NCI-H2171 treated with DMSO at 0.1 percent for 48 hours (cell line): Measurements from ENCODE around the gene ARHGEF4.

Source experiments
- DNase-seq: peaks from one replicate; lab custom pipeline; 2025; lab: John Stamatoyannopoulos, UW

The ARHGEF4 gene

DNA sequence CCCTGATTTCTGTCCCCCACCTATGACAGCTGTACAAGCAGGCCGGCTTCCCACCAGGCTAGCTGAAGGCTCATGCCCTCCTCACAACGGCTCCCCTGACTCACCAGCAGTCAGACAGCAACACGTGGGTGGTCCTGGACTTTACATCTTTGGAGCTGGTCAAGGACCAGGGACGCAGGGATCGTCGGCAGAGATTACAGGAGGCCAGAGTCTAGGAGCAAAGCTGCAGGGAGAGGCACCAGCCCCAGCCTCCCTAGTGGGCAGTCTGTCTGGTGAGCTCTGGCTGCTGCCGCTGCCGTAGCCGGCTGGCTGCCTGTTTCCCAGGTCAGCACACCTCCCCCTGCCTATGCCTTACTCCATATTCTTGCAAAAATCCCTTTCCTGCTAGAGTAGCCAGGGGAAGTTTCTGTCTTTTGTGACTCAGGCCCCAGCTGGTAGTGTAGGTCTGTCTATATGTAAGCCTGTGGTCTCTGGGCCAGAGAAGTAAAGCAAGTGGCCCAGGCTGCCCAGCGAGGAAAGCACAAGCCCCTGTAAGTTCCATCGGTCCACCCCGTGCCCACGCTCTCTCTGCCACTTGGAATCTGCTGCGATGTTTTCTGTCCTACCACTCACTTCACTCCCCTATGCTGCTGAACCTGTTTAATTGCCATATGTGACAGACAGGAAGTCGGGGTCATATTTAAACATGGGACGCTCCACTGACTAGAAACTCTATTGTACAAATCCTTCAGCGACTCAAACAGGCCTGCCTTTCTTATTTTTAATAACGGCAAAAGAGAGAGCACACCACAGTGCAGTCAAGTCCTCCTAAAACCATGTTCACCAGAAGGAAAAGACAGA lies 2.4 kb upstream of the ARHGEF4 start:
- DNase-seq: no peak

GRCh38 chr2:130834931-130835765 lies 1.6 kb upstream of the ARHGEF4 start:
- no peak for DNase-seq

- no peak for DNase-seq
Measured at GRCh38 chr2:130835766-130836015, 1.0 kb upstream of the ARHGEF4 start.

- no peak for DNase-seq
Measured at GRCh38 chr2:130837175-130837810, 579 bp downstream of the ARHGEF4 start.

- DNase-seq: peak; percentile 70
Measured at GRCh38 chr2:130837811-130838565, 1.3 kb downstream of the ARHGEF4 start.

- no peak for DNase-seq
Measured at GRCh38 chr2:130839011-130839780, 2.5 kb downstream of the ARHGEF4 start.

DNA sequence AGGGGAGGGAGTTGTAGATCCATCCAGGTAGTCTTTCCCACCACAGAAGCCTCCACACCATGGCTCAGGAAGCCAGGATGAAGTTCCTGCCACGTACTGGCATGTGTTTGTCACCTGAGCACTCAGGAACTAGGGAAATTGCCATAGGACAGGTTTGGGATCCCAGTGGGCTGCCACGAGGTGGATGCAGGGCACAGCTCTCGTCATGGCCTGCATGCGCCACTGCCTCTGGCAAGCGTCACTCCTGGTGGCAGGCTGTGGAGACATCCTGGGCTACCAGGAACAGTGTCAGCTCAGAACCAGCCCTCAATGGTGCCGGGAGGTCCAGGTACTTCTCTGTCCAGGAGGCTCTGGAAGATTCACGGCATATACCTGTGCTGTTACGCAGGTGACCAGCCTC lies 3.8 kb downstream of the ARHGEF4 start:
- no peak for DNase-seq

GRCh38 chr2:130841741-130842365 lies 5.1 kb downstream of the ARHGEF4 start:
- DNase-seq: no peak

DNA sequence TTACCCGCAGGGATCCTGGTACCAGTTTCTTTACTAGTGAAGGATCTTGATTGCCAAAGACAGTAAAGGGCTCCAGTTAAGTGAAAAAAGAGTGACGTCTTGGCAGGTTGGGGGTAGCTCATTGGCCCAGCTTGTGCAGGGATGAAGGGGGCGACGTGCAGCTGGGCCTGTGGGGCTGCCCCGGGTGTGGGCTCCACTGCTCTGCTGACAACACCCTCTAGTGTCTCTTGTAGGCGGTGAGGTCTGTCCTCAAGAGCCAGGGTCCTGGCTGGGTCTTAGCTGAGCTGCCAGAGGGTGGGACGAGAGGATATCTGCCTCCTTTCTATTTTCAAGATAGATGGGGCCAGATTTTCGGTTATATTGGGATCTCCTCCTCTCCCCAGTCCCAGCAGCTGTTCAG lies 6.1 kb downstream of the ARHGEF4 start:
- no peak for DNase-seq

DNA sequence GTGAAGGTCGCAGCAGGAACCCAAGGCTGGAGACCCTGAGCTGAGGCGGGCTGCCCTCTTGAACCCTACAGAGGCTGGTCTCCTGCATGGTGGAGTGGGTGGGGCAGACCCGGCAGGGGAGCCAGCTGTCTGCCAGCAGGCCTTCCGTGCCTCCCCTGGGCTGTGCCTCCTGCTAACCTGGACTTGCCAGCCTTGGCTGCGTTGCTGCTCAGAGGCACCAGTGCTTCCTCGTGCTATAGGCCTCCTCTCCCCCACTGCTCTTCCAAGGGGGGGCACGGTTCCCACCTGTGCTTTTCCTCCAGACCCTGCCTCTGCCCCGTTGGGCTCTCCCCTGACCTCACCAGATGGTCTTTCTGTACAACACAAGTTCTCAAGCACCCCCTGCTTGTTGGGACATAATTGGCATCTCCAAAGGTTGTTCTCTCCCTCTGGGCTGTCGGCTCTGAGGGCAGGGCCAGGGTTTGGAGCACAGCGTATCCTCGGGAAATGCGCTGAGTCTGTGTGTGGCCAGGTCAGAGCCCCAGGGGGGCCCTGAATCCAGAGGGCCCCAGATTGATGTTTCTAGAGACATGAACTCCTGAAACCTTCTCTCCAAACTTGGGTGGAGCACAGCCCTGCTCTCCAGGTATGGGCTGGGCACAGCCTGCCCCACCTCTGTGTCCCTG lies 6.7 kb downstream of the ARHGEF4 start:
- peak; percentile 39 for DNase-seq

DNA sequence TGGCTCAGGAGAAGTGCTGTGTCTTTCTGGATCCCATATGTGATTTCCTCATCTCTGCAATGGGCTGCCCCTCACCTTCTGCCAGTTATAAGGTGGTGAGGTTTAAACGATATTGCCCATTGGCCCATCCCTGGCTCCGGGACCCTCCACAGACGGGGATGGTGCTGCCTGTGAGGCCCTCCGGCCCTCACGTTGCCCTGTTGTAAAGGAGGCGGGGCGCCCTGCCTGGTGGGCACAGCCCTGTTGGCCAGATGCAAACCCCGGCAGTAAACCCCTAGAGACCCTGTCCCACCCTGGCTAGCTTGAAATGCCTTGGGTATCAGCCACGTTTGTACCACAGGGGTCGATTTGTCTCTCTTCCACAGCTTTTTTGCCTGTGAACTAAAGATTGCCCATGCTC lies 7.4 kb downstream of the ARHGEF4 start:
- no peak for DNase-seq

- DNase-seq: no peak
Measured at GRCh38 chr2:130845505-130846085, 8.9 kb downstream of the ARHGEF4 start.

GRCh38 chr2:130846233-130846632 lies 9.5 kb downstream of the ARHGEF4 start:
- no peak for DNase-seq

DNA sequence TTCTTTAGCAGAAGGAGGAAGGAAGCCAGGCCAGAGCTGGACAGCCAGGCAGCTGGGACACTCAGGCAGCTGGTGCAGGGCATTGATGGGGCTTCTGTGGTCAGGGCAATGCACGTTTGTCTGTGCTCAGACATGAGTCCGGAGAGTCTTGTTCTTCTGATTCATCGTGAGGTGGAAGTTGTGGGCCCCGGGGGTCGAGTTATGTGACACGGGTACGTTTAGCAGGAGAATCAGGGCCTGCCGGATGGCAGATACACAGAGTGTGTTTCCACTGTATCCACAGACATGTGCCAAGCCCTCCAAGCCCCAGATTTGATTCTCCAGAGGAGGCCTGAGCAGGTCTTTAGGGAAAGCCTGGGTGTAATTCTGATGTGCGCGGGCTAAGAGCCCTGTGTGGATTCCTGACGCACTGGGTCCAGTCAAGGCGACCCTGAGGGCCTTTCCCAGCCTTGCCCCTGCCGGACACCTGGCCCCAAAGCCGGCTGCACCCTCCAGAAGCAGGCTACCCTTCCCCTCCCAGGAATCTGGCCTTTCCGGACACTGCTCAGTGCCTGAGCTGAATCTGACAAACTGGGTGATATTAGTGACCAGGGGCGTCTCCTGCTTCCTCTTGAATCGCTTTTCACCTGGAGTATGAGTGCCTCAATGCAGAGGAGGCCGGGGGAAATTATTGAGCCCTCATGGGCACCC lies 10.1 kb downstream of the ARHGEF4 start:
- no peak for DNase-seq

DNA sequence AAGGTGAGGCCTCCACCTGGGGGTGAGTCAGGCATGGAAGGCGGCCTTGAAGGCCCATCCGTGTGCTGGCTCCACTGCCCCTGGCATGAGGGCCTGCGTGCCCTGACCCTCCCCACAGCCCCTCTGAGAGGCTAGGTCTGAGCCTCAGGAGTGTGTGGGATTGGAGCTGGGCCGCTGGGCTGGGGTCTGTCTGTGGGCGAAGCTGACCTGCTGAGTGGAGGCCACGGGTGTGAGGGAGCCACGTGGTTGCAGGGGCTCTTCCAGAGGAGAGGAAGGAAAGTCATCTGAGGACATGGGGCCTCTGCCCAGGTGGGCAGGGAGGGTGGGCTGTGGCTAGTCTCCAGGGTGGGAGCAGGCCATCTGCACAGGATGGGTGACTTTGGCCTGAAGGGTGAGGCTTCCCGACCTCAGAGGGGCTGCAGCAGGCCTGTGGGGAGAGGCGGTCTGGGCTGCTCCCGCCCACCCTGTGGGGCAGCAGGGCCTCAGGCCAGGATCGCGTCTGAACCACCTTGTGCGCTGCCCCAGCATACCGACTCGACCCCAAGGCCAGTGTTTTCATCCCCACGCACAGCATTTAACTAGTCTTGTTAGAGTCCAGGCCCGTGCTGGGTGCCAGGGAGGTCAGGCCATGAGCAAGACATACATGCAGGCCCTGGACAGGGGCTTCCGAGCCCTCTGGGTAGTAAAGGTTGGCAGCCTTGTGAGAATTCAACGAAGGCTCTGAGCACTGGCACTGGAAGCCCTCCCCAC lies 11.2 kb downstream of the ARHGEF4 start:
- DNase-seq: no peak

DNA sequence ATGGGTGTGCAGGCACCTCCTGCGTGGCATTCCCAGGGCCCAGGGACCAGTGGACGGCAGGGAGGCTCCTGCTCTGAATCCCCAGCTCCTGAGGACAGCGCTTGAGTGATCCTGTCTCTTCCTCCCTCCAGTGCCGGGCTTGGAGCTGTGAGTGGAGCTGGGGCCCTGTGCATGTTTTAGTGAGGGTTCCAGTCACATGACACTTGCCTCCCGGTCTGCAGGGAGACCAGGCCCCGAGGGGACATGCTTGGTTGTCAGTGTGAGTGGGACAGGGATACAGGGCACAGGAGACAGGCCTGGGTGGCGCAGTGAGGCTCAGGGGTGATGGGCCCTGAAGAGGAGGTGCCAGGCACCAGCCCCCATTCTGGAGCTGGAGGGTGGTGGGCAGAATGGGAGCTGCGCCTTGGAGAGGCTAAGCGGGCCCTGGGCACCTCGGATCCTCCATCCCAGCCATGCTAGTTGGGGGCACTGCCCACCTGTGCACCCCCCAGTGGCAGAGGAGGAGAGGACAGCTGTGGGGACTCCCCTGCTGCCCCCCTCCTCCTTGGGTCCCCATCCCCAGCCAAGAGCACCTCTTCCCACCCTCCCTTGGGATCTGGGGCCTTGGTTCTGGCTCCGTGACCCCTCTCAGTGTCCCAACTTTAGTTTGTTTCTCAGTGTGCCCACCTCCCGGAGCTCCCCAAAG lies 12.0 kb downstream of the ARHGEF4 start:
- DNase-seq: no peak

DNA sequence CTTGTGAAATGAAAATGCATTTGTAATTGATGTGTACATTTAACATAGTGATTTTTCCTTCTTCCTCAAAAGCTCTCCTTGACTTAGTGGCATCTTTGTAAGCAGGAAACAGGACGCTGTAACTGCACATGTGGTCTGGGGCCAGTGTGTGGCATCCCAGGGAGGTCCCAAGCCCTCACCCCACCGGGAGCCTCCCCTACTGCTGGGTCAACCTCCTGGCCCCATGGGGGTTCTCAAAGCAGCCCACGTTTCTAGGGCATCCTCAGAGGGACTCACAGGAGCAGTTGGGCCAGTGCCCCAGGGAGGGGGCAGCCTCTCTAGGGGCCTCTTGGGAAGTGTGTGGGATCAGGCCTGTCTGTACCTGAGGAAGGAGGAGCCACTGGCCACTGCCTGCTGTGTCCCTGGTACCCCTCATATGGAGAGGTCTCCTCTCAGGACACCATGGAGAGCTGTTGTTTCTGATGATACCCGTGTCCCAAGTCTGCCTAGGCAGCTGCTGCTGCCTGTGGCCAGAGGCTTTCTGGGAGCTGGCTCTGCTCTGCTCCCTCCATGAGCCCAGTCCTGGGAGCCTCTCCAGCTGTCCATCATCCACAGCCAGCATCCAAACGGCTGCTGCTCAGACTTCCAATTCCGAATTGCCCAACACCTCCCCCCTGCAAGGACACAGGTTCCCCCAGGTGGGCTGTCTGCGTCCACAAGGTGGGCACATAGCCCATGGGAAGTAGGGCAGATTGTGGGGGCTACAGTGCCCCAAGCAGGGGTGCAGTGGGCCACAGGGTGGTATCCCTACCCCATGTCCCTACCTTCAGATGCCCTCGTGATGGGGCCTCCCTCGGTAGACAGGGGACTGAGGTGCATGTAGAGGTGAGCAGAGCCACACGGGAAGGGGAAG lies 13.4 kb downstream of the ARHGEF4 start:
- DNase-seq: no peak
